ENCODE data around the gene MRPL9.

MRPL9 gene
- total RNA-seq = 34.0 to 80.0 (median 51.2) reads per million in 3 experiments

DNA sequence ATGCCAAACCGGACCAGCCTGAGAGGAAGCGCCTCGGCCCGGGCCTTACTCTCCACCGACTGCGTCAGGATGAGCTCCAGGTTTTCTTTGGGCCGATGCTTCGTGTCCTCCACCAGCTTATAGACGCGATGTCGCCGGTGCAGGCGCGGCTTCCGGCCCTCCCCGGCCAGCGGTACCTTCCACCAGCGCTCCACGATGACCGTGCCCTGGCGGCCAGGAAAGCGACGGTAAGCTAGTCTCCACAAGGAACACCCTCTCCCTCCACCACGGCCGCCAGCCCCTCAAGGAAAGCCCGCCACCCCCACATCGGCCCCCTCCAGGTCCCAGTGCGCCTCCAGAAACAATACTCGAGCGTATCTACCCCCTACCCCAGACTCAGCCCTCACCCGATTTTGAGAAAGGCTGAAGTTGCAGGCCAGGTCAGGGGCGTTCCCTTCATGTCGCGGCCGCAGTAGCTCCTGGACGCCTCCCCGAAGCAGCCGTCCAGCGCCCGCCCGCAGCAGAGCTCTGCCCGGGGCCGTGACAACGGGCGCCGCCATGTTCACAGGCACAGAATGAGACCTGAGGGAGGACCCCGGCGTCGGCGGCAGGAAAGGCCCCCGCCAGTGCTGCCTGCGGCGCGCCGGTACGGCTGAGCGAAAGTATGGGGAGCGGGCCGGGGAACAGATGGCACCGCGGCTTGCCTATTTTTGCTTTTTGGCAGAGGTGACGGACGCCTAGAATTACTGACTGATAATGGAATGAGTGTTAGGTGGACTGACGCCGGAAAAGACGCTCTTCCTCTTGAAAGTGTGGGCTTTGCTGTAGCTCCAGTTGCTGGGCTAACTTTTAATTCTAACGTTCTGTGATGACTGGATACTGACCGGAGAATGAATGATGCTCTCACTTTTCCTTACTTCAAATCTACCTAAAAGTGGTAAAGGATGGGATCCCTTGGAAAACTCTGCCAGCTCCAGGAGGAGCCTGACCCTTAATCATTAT is at the start of gene MRPL9:
Gene MRPL9, minus strand, starts transcription at position 556 of the 981 bp plus-strand sequence. Its CDS starts 17 bp downstream, at position 539.
- DNase-seq = peak; percentile 83

DNA sequence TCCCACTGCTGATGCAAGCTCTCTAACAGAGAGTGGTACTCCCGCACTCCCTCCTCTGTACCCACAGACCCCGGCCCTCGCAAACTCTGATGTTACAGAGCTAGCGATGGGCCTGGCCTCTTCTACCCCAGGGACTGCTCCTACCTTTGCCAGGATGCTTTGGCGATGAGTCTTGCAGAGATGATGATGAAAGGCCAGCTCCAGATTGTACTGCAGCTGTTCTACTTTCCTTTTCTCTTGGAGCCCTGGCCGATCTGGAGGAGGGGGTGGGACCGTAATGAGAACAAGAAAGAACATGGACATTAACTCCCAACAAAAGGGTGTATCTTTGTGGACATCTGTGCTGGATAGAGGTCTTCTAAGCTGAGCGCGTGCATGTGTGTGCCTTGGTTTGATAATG is 47.9 kb upstream of the MRPL9 start:
- no peak for DNase-seq

GRCh38 chr1:151809985-151810556 is 46.8 kb upstream of the MRPL9 start:
- DNase-seq = no peak

DNA sequence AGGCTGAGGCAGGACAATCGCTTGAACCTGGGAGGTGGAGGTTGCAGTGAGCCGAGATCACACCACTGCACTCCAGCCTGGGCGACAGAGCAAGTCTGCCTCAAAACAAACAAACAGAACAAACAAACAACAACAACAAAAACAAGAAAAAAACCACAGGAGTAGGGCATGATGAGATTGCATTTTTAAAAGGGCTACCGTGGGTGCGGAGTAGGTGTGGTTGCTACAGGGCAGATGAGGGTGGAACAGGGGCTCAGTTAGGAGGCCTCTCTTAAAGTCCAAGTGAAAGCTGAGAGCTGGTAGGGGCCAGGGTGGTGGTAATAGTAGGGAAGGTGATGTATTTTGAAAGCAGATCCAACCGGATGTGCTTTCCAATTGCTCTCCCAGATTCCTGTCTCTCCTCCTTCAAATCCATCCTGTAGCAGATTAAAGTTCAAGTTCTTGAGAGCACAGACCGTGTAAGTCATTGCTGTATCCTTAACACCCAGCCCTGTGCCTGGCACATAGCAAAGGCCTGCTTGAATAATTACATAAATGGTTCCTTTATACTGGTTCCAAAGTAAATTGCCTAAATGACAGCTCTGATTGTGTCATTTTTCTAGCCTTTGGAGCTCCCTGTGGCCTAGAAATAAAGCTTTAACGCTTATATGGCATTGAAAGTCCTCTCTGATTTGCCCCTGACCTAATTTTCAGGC is 46.1 kb upstream of the MRPL9 start:
- no peak for DNase-seq

- DNase-seq = no peak
These were observed 44.5 kb upstream of the MRPL9 start for GRCh38 chr1:151807766-151808165.

DNA sequence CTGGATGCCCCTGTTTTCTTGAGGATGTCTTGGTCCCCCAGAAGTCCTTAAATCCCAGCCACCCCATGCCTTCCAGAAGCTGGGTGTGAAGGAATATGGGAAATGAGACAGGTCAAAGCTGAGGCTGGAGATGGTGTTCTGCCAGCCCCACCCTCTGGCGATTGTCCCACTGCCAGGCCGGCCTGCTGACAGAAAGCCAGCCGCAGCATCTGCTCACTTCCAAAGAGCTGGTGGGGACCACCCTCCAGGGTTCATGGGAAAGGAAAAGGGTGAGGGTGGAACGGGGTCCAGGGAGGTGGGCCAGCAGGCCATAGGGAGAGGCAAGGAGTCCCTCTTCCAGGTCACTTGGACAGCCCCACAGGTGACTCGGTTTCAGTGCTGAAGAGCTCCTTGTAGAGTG is 43.8 kb upstream of the MRPL9 start:
- no peak for DNase-seq

- no peak for DNase-seq
These were observed 42.9 kb upstream of the MRPL9 start for GRCh38 chr1:151806170-151806569.

GRCh38 chr1:151805066-151805820 is 41.9 kb upstream of the MRPL9 start, which contains the start of gene LINGO4:
LINGO4 (minus strand) TSS chr1:151805419; CDS start chr1:151802704, 2,715 bp downstream.
- no peak for DNase-seq

GRCh38 chr1:151803915-151804314 is 40.6 kb upstream of the MRPL9 start:
- no peak for DNase-seq

DNA sequence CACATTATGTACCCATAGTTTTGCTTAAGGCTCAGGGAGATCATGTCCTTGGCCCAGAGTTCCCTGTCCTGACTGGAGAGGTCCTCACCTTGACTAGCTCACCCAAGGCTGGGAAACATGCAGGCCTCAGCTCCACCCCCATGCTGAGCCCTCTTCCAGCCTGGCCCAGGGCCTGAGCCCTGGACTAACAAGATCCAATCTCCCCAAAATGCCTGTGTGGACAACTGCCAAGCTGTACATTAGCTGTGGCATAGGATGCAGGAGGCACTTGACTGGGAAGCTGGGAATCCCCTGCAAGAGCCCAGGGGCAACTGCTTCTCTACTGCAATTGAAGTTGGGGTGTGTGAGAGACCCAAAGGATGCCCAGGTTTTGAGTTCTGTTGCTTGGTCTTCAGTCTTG is 39.9 kb upstream of the MRPL9 start:
- no peak for DNase-seq

DNA sequence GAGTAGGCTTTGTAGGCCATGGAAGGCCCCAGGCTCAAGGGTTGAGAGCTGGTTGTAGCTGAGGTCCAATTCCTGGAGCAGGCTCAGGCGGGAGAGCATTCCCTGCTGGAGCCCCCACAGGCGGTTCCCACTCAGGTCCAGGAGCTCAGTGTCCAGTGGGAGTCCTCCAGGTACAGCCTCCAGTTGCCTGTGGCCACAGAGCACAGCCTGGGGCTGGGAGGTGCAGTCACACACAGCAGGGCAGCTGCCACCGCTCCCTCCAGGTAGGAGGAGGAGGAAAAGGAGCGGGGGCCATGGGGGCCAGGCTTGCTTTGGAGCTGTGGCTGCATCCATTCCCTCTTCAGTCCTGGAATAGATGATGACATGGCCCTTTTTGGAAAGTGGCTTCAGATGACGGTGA is 39.1 kb upstream of the MRPL9 start:
- no peak for DNase-seq

- DNase-seq = no peak
These were observed 38.5 kb upstream of the MRPL9 start for GRCh38 chr1:151801846-151802245.

DNA sequence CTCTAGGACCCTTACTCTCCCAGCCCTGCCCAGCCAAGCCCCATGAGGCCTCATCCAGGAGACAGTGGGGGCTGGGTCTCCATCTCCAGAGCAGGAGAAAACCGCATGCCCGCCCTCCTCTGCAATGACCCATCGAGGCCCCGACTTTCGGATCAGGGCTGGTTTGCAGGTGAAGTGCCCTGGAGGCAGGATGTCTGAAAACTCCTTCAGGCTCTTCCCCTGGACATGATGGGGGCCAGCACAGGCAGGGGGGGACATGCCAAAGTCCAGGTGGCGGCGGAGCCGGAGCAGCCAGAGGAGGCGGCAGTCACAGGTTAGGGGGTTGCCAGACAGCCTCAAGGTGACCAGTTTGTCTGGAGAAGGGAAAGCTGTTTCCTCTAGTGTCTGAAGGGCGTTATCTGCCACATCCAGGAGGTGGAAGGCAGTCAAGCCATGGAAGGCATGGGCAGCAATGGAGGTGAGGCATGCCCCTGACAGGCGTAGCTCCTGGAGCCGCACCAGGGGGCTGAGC is 38.1 kb upstream of the MRPL9 start:
- DNase-seq = no peak

GRCh38 chr1:151800830-151801229 is 37.5 kb upstream of the MRPL9 start:
- DNase-seq = no peak

- DNase-seq = no peak
These were observed 36.1 kb upstream of the MRPL9 start for GRCh38 chr1:151799179-151800022.

DNA sequence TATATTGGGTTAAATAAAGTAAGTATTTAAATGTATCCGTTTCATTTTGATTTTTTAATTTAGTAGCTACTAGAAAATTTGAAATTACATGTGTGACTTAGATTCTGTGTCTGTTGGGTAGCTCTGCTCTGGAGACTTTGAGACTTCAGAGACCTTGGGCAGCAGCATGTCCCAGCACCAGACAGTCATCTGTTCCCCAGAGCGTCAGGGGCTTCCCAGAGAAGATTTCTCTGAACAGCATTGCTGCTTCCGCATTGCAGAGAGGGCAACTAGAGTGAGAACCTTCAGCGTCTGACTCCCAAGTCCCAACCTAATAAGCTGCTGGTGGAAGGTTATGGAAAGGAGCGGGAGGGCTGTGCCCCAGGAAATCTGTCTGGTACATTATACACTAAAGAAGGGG is 35.3 kb upstream of the MRPL9 start:
- DNase-seq = no peak

- DNase-seq = no peak
These were observed 27.8 kb upstream of the MRPL9 start for GRCh38 chr1:151790940-151791651.

GRCh38 chr1:151790071-151790939 is 27.0 kb upstream of the MRPL9 start, which contains the start of gene TDRKH:
TDRKH (minus strand) TSS chr1:151790500; CDS start chr1:151783022, 7,478 bp downstream.
- peak; percentile 99 for DNase-seq

- no peak for DNase-seq
These were observed 24.4 kb upstream of the MRPL9 start for GRCh38 chr1:151787689-151788088.

DNA sequence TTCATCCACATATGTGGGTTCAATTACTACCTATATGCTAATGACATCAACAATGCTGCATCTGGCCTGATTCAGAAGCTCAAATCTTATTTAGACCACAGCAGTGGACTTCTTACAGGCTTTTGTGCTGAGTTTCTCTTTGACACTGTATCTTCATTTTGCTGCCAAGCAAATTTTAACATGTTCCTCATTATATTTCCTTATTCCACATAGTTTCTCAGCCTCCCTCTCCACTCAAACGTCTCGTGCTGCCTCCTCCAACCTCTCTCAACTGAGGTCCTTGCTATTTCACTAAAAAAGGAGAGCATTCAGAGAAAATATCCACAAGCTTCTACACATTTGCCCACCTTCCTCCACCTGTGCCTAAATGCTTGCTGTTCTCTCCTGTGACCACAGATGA is 20.5 kb upstream of the MRPL9 start:
- no peak for DNase-seq
